Nephron (organoid): ENCODE data around the gene KIF1B.

ENCODE experiments used
- H3K27ac Mint-ChIP-seq, 3 experiments: 2 replicates each; pipeline ENCODE4 v1.8.0; 2020; ENCODE audit warnings: mixed read lengths in 3 of 3, mild to moderate bottlenecking in 2 of 3, moderate library complexity in 1 of 3
- H3K27me3 Mint-ChIP-seq: 2 replicates; pipeline ENCODE4 v1.8.0; 2021; ENCODE audit warnings: low read depth, mild to moderate bottlenecking, moderate library complexity, mixed read lengths
- H3K36me3 Mint-ChIP-seq: 2 replicates; pipeline ENCODE4 v1.8.0; 2020; ENCODE audit warnings: low read depth, mixed read lengths
- H3K4me1 Mint-ChIP-seq: 2 replicates; pipeline ENCODE4 v1.8.0; 2020; ENCODE audit warnings: mixed read lengths
- H3K4me3 Mint-ChIP-seq, 3 experiments: 2 replicates each; pipeline ENCODE4 v1.8.0; 2020; ENCODE audit warnings: mild to moderate bottlenecking in 3 of 3, mixed read lengths in 3 of 3, moderate library complexity in 2 of 3
- H3K9me3 Mint-ChIP-seq: 2 replicates; pipeline ENCODE4 v1.8.0; 2020; ENCODE audit warnings: mixed read lengths
- TF ChIP-seq, protein P1 (sequence below), 3 experiments: fragments of 200-600 bp; sonication (generic); IDR thresholded peaks; one replicate each; pipeline ENCODE4 v1.5.0; 2021; ENCODE audit warnings: antibody characterized with exemption in 3 of 3; ENCODE audit not compliant: unreplicated experiment in 3 of 3

KIF1B gene

DNA sequence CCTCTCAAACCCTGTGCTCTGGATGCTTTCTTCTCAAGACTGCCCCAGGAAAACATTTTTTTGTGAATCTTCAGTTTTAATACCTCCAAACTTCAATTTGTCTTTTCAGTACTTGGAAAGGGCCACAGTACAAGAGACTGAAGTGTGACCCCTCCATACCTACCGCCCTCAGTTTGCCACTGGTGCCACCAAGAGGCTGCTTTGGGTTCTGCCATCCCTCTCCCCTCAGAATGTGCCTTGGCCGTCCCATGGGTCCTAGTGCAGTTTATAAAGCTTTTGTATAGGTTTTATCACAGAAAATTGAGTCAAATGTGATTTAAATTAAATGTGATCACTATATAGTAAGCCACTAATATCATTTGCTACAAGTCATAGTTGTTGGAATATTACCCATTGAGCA lies 127.7 kb downstream of the KIF1B start:
- no peaks in the 10 kb centered on the region for H3K9me3 Mint-ChIP-seq
- no peak overlapping the region for H3K4me3 Mint-ChIP-seq
- TF ChIP-seq, protein P1, sequence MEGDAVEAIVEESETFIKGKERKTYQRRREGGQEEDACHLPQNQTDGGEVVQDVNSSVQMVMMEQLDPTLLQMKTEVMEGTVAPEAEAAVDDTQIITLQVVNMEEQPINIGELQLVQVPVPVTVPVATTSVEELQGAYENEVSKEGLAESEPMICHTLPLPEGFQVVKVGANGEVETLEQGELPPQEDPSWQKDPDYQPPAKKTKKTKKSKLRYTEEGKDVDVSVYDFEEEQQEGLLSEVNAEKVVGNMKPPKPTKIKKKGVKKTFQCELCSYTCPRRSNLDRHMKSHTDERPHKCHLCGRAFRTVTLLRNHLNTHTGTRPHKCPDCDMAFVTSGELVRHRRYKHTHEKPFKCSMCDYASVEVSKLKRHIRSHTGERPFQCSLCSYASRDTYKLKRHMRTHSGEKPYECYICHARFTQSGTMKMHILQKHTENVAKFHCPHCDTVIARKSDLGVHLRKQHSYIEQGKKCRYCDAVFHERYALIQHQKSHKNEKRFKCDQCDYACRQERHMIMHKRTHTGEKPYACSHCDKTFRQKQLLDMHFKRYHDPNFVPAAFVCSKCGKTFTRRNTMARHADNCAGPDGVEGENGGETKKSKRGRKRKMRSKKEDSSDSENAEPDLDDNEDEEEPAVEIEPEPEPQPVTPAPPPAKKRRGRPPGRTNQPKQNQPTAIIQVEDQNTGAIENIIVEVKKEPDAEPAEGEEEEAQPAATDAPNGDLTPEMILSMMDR (IDR thresholded peaks at IDR 0.05; ENCODE audit: unreplicated experiment in 3 of 3) = peak; percentile 45 to 53 (median 50)
- no peaks in the 10 kb centered on the region for H3K27me3 Mint-ChIP-seq
- no peak overlapping the region for H3K27ac Mint-ChIP-seq
- H3K36me3 Mint-ChIP-seq = peaks cover 38% of the 10 kb centered on the region
- H3K4me1 Mint-ChIP-seq = peaks cover 28% of the 10 kb centered on the region

DNA sequence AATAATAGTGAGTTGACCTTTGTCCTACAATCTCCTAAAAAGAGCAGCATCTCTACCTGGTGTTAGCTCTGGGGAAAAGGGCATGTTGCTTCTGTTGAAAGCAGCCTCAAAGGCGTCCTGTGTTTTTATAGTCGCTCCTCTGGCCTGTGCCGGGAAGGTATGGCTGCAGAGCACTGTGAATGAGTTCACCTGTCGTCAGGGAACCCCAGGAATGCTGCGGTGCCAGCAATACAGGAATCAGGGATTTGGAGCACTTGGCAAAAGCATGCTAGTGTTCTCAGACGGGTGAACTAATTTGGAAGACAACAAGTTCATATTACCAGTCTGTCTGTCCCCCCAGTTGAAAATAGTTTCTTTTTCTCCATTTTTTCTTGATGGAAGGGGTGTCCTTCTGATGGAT lies 128.2 kb downstream of the KIF1B start:
- Mint-ChIP-seq H3K4me3 (no peak overlapping the region), H3K27me3 (no peaks in the 10 kb centered on the region), H3K36me3 (peaks cover 41% of the 10 kb centered on the region), H3K9me3 (no peaks in the 10 kb centered on the region), H3K4me1 (peaks cover 28% of the 10 kb centered on the region), H3K27ac (no peak overlapping the region)
- TF ChIP-seq, protein P1 (IDR thresholded peaks at IDR 0.05; ENCODE audit: unreplicated experiment in 3 of 3) = no peak

DNA sequence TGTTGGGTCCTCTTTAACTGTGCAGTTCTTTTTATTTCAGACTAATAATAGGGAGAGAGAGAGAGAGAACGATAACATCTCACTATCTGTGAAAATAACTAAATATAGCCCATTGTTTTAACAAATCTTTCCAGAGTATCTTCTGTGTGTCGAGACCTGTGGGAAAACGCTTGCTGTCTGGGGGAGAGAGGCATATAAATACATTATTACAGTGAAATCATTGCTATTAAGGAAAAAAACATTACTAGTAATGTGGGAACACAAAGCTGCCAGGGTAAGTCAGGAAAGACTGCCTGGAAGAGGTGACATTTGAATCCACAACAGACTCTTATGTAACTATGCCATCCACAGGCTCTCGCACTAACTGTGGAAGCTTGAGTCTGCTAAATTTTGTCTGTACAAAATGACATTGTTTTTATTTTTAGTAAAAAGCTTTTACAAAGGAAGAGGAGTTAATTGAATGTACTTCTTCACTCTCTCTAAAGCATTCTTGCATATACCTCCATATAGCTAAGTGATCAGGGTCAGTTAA lies 128.7 kb downstream of the KIF1B start:
- H3K36me3 Mint-ChIP-seq = peaks cover 44% of the 10 kb centered on the region
- H3K4me3 Mint-ChIP-seq = no peak overlapping the region
- H3K9me3 Mint-ChIP-seq = no peaks in the 10 kb centered on the region
- no peaks in the 10 kb centered on the region for H3K27me3 Mint-ChIP-seq
- peaks cover 28% of the 10 kb centered on the region for H3K4me1 Mint-ChIP-seq
- H3K27ac Mint-ChIP-seq = no peak overlapping the region
- TF ChIP-seq, protein P1 (IDR thresholded peaks at IDR 0.05; ENCODE audit: unreplicated experiment in 3 of 3) = no peak

DNA sequence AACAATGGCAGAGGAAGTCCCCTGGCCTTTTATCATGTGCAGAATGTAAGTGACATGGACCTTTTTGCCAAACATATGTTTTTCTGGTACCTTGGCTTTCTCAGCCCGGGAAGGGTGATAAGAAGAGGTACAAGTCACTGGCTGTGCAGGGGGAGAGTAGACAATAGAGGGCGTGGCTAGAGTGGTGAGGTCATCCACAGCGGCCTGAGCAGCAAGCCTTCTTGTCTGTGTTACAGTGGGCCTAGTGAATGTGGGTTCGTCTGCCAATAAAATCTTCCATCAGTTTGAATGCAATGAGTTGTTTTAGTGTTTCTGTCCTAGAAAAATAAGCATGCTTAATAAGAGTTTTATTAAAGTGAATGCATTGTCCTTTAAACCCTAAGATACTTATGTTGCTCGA lies 129.4 kb downstream of the KIF1B start:
- Mint-ChIP-seq H3K4me3 (no peak overlapping the region), H3K4me1 (peaks cover 28% of the 10 kb centered on the region), H3K27ac (peak overlapping the region; percentile 39 to 75 (median 72)), H3K27me3 (no peaks in the 10 kb centered on the region), H3K36me3 (peaks cover 40% of the 10 kb centered on the region), H3K9me3 (no peaks in the 10 kb centered on the region)
- TF ChIP-seq, protein P1 (IDR thresholded peaks at IDR 0.05; ENCODE audit: unreplicated experiment in 3 of 3) = no peak

DNA sequence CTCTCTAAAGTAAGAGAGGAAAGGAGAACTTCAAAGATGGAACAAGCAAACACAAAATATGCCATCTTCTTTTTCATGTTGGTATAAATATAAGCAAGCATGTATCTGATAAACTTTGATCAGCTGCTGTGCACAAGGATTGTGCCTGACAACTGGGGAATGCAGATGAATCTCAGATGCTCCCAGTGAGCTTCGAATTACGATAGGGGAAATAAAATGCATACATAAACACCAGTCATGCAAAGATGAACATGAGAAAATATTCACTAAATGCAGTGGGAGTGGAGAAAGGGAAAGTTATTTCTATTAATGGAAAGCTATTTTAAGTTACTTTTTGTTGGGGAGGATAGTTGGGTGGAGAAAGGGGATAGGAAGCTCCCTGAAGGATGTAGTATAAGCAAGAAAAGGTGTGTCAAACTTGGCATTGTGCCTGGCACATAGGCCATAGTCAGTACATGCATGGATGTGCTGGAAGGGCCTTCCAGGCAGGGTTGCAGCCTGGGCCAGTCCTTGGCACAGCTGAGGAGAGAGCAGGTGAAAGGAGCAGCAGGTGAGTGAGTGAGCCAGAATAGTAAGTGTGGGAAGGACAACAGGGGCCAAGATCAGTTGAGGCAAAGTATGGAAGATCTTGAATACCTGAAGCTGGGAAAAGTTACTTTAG lies 130.7 kb downstream of the KIF1B start:
- TF ChIP-seq, protein P1 (IDR thresholded peaks at IDR 0.05; ENCODE audit: unreplicated experiment in 3 of 3) = no peak
- H3K4me3 Mint-ChIP-seq = no peak overlapping the region
- H3K4me1 Mint-ChIP-seq = peaks cover 28% of the 10 kb centered on the region
- H3K9me3 Mint-ChIP-seq = no peaks in the 10 kb centered on the region
- H3K27ac Mint-ChIP-seq = peak overlapping the region in 1 of 3 experiments; percentile 9
- no peaks in the 10 kb centered on the region for H3K27me3 Mint-ChIP-seq
- H3K36me3 Mint-ChIP-seq = peaks cover 43% of the 10 kb centered on the region

DNA sequence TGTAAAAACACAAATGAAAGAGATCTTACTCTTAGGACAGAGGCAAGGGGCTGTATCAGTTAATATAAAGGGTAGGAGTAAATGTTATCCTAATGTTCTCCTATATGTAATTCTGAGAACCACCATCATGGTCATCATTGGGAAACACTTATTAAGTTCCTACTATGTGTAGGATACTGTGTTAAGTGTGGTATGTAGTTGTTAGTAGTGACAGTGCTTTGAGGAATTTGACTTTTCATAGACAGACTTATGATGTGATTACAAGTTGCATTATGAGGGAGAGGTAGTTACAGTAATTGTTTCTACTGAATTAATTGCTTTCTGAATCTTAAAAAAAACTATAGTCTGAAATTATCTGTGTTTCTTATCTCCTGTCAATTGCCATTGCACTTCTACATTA lies 136.7 kb downstream of the KIF1B start:
- no peaks in the 10 kb centered on the region for H3K9me3 Mint-ChIP-seq
- no peak overlapping the region for H3K27ac Mint-ChIP-seq
- H3K36me3 Mint-ChIP-seq = peaks cover 55% of the 10 kb centered on the region
- TF ChIP-seq, protein P1 (IDR thresholded peaks at IDR 0.05; ENCODE audit: unreplicated experiment in 3 of 3) = no peak
- no peaks in the 10 kb centered on the region for H3K4me1 Mint-ChIP-seq
- no peaks in the 10 kb centered on the region for H3K27me3 Mint-ChIP-seq
- H3K4me3 Mint-ChIP-seq = no peak overlapping the region
